Neural progenitor cell (in vitro differentiated cells): ENCODE measurements around the gene COL8A1. TPM values are rescaled to one million over a fixed set of nuclear protein-coding genes. Genes with fewer than 3 reads are reported as not detected.

Experiments used
- DNase-seq: peaks from one replicate; pipeline ENCODE4 v3.0.0-alpha.2; 2016; ENCODE audit warnings: low spot score
- H2AFZ ChIP-seq: fragments of 200-600 bp; sonication (generic); replicated peaks from 2 replicates; pipeline ENCODE4 v1.6.1; 2016; ENCODE audit warnings: antibody characterized with exemption
- H3F3A ChIP-seq: fragments of 200-600 bp; sonication (generic); 2 replicates; pipeline ENCODE4 v1.6.1; 2016; ENCODE audit warnings: antibody characterized with exemption, low read depth
- H3K27ac ChIP-seq: fragments of 200-600 bp; sonication (generic); 2 replicates; pipeline ENCODE4 v1.5.1; 2016; ENCODE audit warnings: mild to moderate bottlenecking
- H3K27me3 ChIP-seq: fragments of 200-600 bp; sonication (generic); 2 replicates; pipeline ENCODE4 v1.6.1; 2016; ENCODE audit warnings: mild to moderate bottlenecking, moderate library complexity
- H3K36me3 ChIP-seq: fragments of 200-600 bp; sonication (generic); 2 replicates; pipeline ENCODE4 v1.5.1; 2016
- H3K4me1 ChIP-seq: fragments of 200-600 bp; sonication (generic); 2 replicates; pipeline ENCODE4 v1.6.1; 2016; ENCODE audit warnings: mixed run types
- H3K4me2 ChIP-seq: fragments of 200-600 bp; sonication (generic); 2 replicates; pipeline ENCODE4 v1.6.1; 2016
- H3K4me3 ChIP-seq: fragments of 200-600 bp; sonication (generic); 2 replicates; pipeline ENCODE4 v1.5.1; 2016
- H3K79me2 ChIP-seq: fragments of 200-600 bp; sonication (generic); 2 replicates; pipeline ENCODE4 v1.6.1; 2016; ENCODE audit warnings: low read depth
- H3K9ac ChIP-seq: fragments of 200-600 bp; sonication (generic); 2 replicates; pipeline ENCODE4 v1.6.1; 2016
- H3K9me3 ChIP-seq: fragments of 200-600 bp; sonication (generic); 2 replicates; pipeline ENCODE4 v1.5.1; 2016; ENCODE audit warnings: low read depth
- H4K20me1 ChIP-seq: fragments of 200-600 bp; sonication (generic); 2 replicates; pipeline ENCODE4 v1.6.1; 2016; ENCODE audit warnings: low read depth
- H3K27ac Mint-ChIP-seq: 3 replicates; pipeline ENCODE4 v1.8.0; 2021; ENCODE audit warnings: mixed read lengths
- H3K27me3 Mint-ChIP-seq: 2 replicates; pipeline ENCODE4 v1.8.0; 2022; ENCODE audit warnings: low read depth, mild to moderate bottlenecking, inconsistent platforms, moderate library complexity, mixed read lengths; ENCODE audit not compliant: insufficient read depth
- H3K36me3 Mint-ChIP-seq: 3 replicates; pipeline ENCODE4 v1.8.0; 2021; ENCODE audit warnings: mixed read lengths
- H3K4me1 Mint-ChIP-seq: 3 replicates; pipeline ENCODE4 v1.8.0; 2021; ENCODE audit warnings: mixed read lengths
- H3K4me3 Mint-ChIP-seq: 3 replicates; pipeline ENCODE4 v1.8.0; 2021; ENCODE audit warnings: mild to moderate bottlenecking, moderate library complexity, mixed read lengths
- H3K9me3 Mint-ChIP-seq: 3 replicates; pipeline ENCODE4 v1.8.0; 2020; ENCODE audit warnings: mixed read lengths
- CTCF ChIP-seq: fragments of 200-600 bp; sonication (generic); IDR thresholded peaks from 2 replicates; pipeline ENCODE4 v1.5.1; 2017; ENCODE audit warnings: antibody characterized with exemption, mild to moderate bottlenecking
- EZH2 ChIP-seq: fragments of 200-600 bp; sonication (generic); IDR thresholded peaks from 2 replicates; pipeline ENCODE4 v1.6.1; 2017; ENCODE audit warnings: antibody characterized with exemption, mild to moderate bottlenecking, moderate library complexity
- EZH2phosphoT487 ChIP-seq: fragments of 200-600 bp; sonication (generic); IDR thresholded peaks from 2 replicates; pipeline ENCODE4 v1.6.1; 2017; ENCODE audit warnings: antibody characterized with exemption
- total RNA-seq: library from RNA; depleted of rRNA; stranded (reverse); fragments of >200 nt; gene quantifications from 2 replicates; pipeline ENCODE4 v1.2.3, GENCODE V29; 2015; ENCODE audit warnings: low replicate concordance

COL8A1 gene
- total RNA-seq, 1 donor from 2014 or later: not detected

GRCh38 chr3:99753268-99753975 lies 115.0 kb downstream of the COL8A1 start:
- H3K4me3 ChIP-seq: no peak overlapping the region
- no peak overlapping the region for H2AFZ ChIP-seq
- H3K27ac ChIP-seq: no peak overlapping the region
- no peaks in the 10 kb centered on the region for H4K20me1 ChIP-seq
- H3K4me2 ChIP-seq: no peak overlapping the region
- H3K36me3 ChIP-seq: no peaks in the 10 kb centered on the region
- no peak overlapping the region for H3K9ac ChIP-seq
- no peaks in the 10 kb centered on the region for H3K27me3 Mint-ChIP-seq
- TF ChIP-seq EZH2 (no peak), CTCF (peak; percentile 82), EZH2phosphoT487 (no peak)
- no peaks in the 10 kb centered on the region for H3K4me1 Mint-ChIP-seq
- no peaks in the 10 kb centered on the region for H3F3A ChIP-seq
- H3K4me3 Mint-ChIP-seq: no peak overlapping the region
- no peaks in the 10 kb centered on the region for H3K9me3 Mint-ChIP-seq
- H3K36me3 Mint-ChIP-seq: no peaks in the 10 kb centered on the region
- H3K27ac Mint-ChIP-seq: no peak overlapping the region
- DNase-seq: peak; percentile 79
- no peaks in the 10 kb centered on the region for H3K9me3 ChIP-seq
- no peaks in the 10 kb centered on the region for H3K27me3 ChIP-seq
- H3K79me2 ChIP-seq: no peaks in the 10 kb centered on the region
- H3K4me1 ChIP-seq: no peaks in the 10 kb centered on the region

- Histone ChIP-seq H3K4me1 (no peaks in the 10 kb centered on the region), H3K9ac (no peak overlapping the region), H3K4me3 (no peak overlapping the region), H3K4me2 (no peak overlapping the region), H4K20me1 (no peaks in the 10 kb centered on the region), H2AFZ (no peak overlapping the region), H3K27me3 (no peaks in the 10 kb centered on the region), H3K36me3 (no peaks in the 10 kb centered on the region), H3K27ac (no peak overlapping the region), H3F3A (no peaks in the 10 kb centered on the region), H3K9me3 (no peaks in the 10 kb centered on the region), H3K79me2 (no peaks in the 10 kb centered on the region)
- no peak for DNase-seq
- H3K27me3 Mint-ChIP-seq: no peaks in the 10 kb centered on the region
- no peaks in the 10 kb centered on the region for H3K4me1 Mint-ChIP-seq
- no peak overlapping the region for H3K27ac Mint-ChIP-seq
- no peak overlapping the region for H3K4me3 Mint-ChIP-seq
- H3K36me3 Mint-ChIP-seq: no peaks in the 10 kb centered on the region
- no peaks in the 10 kb centered on the region for H3K9me3 Mint-ChIP-seq
- no peak for TF ChIP-seq CTCF
- TF ChIP-seq EZH2: no peak
- no peak for TF ChIP-seq EZH2phosphoT487
Observed at GRCh38 chr3:99755831-99756230, 117.4 kb downstream of the COL8A1 start.

GRCh38 chr3:99757966-99758365 lies 119.6 kb downstream of the COL8A1 start:
- no peaks in the 10 kb centered on the region for H3K79me2 ChIP-seq
- no peaks in the 10 kb centered on the region for H4K20me1 ChIP-seq
- H3K9ac ChIP-seq: no peak overlapping the region
- H3K4me3 ChIP-seq: no peak overlapping the region
- TF ChIP-seq EZH2 (no peak), CTCF (no peak), EZH2phosphoT487 (no peak)
- Mint-ChIP-seq H3K4me3 (no peak overlapping the region), H3K27ac (no peak overlapping the region), H3K27me3 (no peaks in the 10 kb centered on the region), H3K9me3 (no peaks in the 10 kb centered on the region), H3K4me1 (peaks cover 15% of the 10 kb centered on the region), H3K36me3 (no peaks in the 10 kb centered on the region)
- no peaks in the 10 kb centered on the region for H3K36me3 ChIP-seq
- H3K27me3 ChIP-seq: no peaks in the 10 kb centered on the region
- DNase-seq: no peak
- H2AFZ ChIP-seq: no peak overlapping the region
- H3K4me1 ChIP-seq: no peaks in the 10 kb centered on the region
- H3K4me2 ChIP-seq: no peak overlapping the region
- no peak overlapping the region for H3K27ac ChIP-seq
- H3K9me3 ChIP-seq: no peaks in the 10 kb centered on the region
- H3F3A ChIP-seq: no peaks in the 10 kb centered on the region
